Mucosa of descending colon (tissue), 3 donors: ENCODE measurements around the gene SHCBP1L. TPM values are rescaled to one million over a fixed set of nuclear protein-coding genes. Genes with fewer than 3 reads are reported as not detected.

Source experiments
- ATAC-seq: fragments of 200-7000 bp; cut with Tn5 transposase; one replicate; pipeline ENCODE4 v1.9.1; 2020; ENCODE audit warnings: mild to moderate bottlenecking, moderate library complexity
- DNase-seq, 3 donors: peaks; one replicate each; pipeline ENCODE4 v3.0.0-alpha.2; 2020
- H3K36me3 ChIP-seq: fragments of 200-600 bp; one replicate; pipeline ENCODE4 v1.8.0; 2021; ENCODE audit warnings: low read depth, mild to moderate bottlenecking
- H3K4me1 ChIP-seq: fragments of 200-600 bp; one replicate; pipeline ENCODE4 v1.8.0; 2021; ENCODE audit warnings: low read depth, mild to moderate bottlenecking
- H3K4me3 ChIP-seq: fragments of 200-600 bp; one replicate; pipeline ENCODE4 v1.8.0; 2021; ENCODE audit warnings: mild to moderate bottlenecking
- H3K9me3 ChIP-seq: fragments of 200-600 bp; one replicate; pipeline ENCODE4 v1.8.0; 2021; ENCODE audit warnings: mild to moderate bottlenecking
- intact Hi-C, 2 donors: fragments of 100-400 bp; cut with DNase I in 1 of 2; cut with micrococcal nuclease in 1 of 2; formaldehyde crosslinking; loops; one replicate each; pipeline versions ENCODE4 v1.11.0 to v1.11.1; 2022; cut with DNase I, micrococcal nuclease
- total RNA-seq, 3 donors: library from RNA; stranded (reverse); fragmentation: NEBNext Ultra II Directional in 2 of 3; extraction: Animal tissue kit (Norgen Biotek cat#: 25700) in 2 of 3; gene quantifications; one replicate each; pipeline versions ENCODE4 v1.2.1 to v1.2.4, GENCODE V29; 2021 to 2023
- TF ChIP-seq, protein P1 (sequence below): fragments of 200-600 bp; IDR thresholded peaks from one replicate; pipeline ENCODE4 v1.8.0; 2022; ENCODE audit warnings: antibody characterized with exemption, mild to moderate bottlenecking
- donor health status: DM: no; HTN: no; CAD: no; lungs with moderate emphysema.
- donor health status: DM: no; HTN: no; CAD: no.
- donor health status: DM: no; HTN: yes; CAD: no.

SHCBP1L gene
- total RNA-seq, 3 donors from 2014 or later, result not detected

DNA sequence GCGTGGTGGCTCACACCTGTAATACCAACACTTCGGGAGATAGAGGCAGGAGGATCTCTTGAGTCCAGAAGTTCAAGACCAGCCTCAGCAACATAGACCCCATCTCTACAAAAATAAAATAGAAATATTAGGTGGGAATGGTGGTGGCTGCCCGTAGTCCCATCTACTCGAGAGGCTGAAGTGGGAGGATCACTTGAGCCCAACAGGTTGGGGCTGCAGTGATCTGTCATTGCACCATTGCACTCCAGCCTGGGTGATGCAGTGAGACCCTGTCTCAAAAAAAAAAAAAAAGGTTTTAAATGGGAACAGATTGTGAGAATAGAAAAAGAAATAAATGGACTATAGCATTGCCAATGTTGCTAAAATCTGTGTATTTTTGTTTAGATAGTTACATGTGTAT, 102.6 kb downstream of the SHCBP1L start:
- TF ChIP-seq, protein P1, sequence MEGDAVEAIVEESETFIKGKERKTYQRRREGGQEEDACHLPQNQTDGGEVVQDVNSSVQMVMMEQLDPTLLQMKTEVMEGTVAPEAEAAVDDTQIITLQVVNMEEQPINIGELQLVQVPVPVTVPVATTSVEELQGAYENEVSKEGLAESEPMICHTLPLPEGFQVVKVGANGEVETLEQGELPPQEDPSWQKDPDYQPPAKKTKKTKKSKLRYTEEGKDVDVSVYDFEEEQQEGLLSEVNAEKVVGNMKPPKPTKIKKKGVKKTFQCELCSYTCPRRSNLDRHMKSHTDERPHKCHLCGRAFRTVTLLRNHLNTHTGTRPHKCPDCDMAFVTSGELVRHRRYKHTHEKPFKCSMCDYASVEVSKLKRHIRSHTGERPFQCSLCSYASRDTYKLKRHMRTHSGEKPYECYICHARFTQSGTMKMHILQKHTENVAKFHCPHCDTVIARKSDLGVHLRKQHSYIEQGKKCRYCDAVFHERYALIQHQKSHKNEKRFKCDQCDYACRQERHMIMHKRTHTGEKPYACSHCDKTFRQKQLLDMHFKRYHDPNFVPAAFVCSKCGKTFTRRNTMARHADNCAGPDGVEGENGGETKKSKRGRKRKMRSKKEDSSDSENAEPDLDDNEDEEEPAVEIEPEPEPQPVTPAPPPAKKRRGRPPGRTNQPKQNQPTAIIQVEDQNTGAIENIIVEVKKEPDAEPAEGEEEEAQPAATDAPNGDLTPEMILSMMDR, result no peak
- H3K4me1 ChIP-seq, result no peaks in the 10 kb centered on the region
- DNase-seq (no peak), ATAC-seq (no peak)
- H3K36me3 ChIP-seq, result peaks cover 16% of the 10 kb centered on the region
- no peaks in the 10 kb centered on the region for H3K9me3 ChIP-seq
- no peak overlapping the region for H3K4me3 ChIP-seq
- intact Hi-C loops, result no loop called here

Other genes with a start within 250 kb of the SHCBP1L start
- 10 to 100 TPM in 2 of 3 donors, 1 to 10 TPM in 1; 8.1 to 12.5 (median 12.1) TPM for gene NPL, start 163.4 kb downstream of the SHCBP1L start, total RNA-seq
- 100 to 1,000 TPM in 2 of 3 donors, 10 to 100 TPM in 1; 88.8 to 112 (median 101) TPM for gene DHX9, start 113.8 kb downstream of the SHCBP1L start, total RNA-seq
- gene LAMC1, start 70.3 kb upstream of the SHCBP1L start, total RNA-seq, result 100 to 1,000 TPM in 1 of 3 donors, 10 to 100 TPM in 2; 22.5 to 137 (median 46.7) TPM
- 10 to 100 TPM; 16.3 to 36.9 (median 31.0) TPM for gene LAMC2, start 233.1 kb upstream of the SHCBP1L start, total RNA-seq